GM21529 (cell line): ENCODE measurements around the gene NKAIN2.
"Not testable (repeated sequence)": the region's sequence is repeated elsewhere in the genome, so short reads cannot be mapped to it uniquely, and the experiment has no call there.

Experiments
- ATAC-seq: cut with Tn5 transposase; IDR thresholded peaks from one replicate; pipeline ENCODE4 v1.9.1; 2021; ENCODE audit not compliant: unreplicated experiment

Gene NKAIN2

DNA sequence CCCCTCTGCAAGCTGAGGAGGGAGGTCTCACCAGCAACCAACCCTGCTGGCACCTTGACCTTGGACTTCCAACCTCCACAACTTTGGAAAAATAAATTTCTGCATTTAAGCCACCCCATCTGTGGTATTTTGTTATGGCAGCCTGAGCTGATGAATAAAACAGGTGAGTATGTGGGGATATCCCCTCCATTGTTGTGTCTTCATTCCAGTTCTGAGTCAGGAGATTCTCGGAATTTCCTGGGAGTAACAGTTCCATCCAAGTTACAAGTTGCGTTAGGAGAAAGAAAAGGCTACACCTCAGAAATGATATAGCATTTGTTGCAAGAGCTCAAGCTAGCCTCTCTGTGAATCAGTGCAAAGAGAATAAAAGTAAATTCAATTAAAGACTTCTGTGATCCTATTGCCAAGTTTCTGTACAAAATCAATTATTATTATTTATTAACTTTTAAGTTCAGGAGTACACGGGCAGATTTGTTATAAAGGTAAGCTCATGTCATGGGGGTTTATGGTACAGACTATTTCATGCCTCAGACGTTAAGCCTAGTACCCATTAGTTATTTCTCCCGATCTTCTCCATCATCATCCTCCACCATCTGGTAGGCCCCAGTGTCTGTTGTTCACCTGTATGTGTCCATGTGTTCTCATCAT, 153.0 kb downstream of the NKAIN2 start:
- no peak for ATAC-seq

DNA sequence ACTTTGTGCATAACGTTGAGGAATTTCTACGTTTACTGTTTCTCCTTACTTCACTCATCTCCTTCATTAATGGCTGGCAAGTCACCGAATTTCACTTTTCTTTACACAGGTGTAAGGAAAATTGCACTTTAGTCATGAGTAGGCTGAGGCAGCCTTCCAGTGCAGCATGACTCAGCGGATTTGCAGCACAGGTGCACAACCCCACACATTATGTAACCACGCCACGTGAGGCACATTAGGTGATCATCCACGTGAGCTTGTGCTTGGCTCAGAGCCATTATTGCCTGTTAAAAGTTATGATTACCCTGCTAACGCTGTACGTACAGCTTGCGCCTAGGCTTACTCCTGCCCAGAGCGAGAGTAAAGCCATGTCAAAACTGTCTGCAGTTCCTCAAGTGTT, 158.8 kb downstream of the NKAIN2 start:
- no peak for ATAC-seq

DNA sequence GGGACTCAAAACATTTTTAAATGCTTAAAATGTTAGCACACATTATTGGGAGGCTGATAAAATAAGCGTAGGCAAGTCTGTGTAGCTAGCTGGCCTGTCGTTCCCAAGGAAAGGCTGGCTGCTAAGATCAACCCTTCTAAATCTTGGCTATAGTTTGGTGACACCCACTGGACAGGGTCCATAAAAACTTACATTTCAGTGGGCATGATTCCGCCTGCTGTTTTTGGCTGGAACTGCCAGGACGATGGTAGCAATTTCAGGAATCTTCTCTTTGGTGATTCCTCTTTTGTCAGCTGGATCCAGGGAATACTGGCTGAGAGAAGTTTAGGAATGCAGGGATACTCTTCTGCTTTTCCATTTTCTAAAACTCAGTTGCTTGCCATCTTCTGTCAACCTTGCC, 162.2 kb downstream of the NKAIN2 start:
- no peak for ATAC-seq

DNA sequence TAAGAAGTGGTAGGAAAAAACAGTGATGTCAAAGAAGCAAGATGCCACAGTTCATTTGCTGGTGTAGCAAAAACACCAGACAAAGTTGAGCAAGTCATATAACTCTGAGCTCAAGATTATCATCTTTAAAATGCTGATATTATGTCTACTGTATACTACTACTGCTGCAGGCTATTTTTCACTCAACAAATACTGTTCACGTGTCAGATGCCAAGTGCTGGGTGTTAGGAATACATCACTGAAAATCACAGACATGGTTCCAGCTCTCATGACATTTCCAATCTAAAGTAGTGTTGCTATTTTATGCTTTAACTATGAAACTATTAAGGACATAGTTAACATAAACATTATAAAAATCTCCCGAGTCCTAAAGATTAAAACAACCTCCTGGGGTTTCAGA, 163.0 kb downstream of the NKAIN2 start:
- no peak for ATAC-seq

DNA sequence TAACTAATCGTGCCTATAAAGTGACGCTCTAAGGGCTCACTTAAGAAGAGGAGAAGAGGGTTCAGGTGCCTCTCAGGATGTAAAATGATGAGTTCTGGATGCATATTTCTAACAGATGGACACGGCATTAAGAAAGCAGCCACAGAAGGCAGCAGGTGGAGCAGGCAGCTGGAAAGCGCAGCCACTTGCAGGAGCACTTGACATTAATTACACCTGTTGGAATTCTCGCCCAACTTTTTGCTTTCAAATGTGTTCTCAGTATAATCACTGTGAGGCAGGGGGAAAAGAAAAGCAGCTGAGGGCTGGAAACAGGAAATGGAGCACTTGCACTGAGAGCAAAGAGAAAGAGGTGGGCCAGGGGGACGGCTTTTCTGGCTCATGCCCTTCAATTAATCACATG, 164.2 kb downstream of the NKAIN2 start:
- ATAC-seq, result no peak

DNA sequence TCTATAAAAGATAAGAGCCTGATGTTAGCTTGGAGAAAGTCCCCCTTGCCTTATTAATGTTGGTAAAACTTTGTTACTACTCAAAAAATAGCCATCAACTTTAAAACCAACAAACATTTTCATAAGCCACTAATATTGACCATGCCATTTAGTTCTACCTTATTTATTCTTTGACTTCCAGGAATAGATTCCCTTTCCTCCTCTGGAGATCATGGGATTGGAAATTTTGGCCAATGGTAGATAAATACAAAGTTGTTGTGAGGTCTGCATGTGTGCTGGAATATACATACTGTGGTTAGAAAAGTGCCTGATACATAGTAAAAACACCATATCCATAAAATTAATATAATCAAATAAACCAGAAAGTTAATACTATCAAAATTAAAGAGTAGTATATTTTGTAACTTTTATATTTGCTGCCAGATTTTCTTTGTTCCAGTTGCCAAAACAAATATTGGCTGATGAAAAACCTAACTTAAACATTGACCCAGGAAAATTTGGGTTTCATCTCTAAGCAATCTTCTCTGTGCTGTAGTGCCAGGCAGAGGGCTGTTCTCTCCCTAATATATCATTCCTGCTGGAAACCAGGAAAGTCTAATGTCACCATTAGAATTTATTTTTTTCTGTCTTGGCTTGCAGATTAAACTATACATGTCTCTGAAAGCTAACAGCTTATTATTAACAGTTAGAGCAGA, 169.1 kb downstream of the NKAIN2 start:
- no peak for ATAC-seq

DNA sequence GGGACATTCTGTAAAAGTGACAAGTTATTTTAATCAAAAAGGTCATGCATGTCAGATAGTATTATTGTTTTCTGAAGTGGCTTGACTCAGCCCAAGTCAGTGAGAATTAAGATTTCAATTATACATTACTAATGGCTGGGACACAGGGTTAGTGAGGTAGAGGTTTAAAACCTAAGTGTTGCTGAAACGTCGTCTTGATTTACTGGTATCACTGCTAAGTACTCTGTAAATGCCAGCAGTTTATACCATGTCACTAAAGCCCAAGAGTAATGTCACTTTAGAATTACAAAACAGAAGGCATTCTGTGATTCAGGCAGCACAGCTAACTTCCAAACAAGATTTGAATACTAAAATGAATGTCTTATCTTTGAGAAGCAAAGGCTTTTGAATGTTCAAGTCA, 176.6 kb downstream of the NKAIN2 start:
- ATAC-seq, result no peak

DNA sequence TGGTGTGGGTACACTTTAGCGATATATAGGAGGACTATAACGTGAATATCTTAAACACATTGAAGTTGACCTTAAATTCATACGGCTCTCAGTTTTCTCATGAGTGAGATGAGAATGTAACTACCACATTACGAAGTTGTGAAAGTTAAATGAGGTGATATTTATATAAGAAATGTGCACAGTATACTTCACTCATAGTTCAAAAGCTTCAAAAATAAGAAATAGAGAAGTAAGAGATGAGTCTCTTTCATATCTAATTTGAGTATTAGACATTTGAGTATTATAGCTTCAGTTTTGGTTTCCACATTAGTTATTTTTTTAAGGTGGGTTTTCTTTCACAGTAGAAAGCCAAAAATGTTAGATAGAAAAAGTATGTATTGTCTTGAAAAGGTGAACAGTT, 183.3 kb downstream of the NKAIN2 start:
- no peak for ATAC-seq

DNA sequence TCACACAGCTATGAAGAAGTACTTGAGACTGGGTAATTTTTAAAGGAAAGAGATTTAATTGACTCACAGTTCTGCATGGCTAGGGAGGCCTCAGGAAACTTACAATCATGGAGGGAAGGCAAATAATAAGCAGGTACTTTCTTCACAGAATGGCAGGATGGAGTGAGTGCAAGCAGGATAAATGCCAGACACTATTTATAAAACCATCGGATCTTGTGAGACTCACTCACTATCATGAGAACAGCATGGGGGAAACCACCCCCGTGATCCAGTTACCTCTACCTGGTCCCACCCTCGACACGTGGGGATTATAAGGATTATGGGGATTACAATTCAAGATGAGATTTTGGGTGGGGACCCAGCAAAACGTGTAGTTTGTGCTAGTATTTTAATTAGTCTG, 186.3 kb downstream of the NKAIN2 start:
- ATAC-seq, result not testable (repeated sequence)

DNA sequence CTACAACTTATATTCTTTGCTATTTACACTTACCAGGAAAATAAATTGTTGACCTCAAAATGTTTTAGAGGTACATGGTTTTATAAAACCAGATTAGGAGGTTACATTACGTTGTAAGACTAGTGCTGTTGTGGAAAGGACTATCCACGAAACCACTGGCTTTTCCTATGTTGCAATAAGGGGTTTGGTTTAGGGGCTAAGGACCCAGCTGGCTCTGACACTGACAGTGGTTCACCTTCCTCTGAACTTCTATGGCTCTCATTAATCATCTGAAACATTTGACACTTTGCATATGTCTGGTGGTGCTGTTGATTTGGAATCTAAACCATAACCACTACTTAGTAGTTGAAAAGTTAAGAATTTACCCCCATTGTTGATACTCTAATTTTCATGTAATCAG, 186.7 kb downstream of the NKAIN2 start:
- no peak for ATAC-seq

DNA sequence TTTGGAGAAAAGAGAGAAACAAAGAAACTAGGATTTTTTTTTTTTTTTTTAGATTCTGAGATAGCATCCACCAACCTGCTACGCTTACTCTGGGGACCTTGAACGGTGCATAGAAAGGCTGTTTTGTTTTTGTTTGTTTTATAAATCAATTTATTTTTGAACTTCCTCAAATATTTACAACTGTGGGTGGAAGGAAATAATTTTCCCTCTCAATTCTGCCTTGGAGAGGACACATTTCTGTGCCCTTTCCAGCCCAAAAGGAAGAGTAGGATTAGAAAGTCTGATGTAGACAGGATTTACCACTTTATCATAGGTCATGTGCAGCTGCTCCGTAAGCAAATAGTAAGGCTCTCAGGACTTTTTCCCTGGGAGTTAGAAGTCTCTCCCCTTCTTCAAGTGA, 190.5 kb downstream of the NKAIN2 start:
- ATAC-seq, result no peak

DNA sequence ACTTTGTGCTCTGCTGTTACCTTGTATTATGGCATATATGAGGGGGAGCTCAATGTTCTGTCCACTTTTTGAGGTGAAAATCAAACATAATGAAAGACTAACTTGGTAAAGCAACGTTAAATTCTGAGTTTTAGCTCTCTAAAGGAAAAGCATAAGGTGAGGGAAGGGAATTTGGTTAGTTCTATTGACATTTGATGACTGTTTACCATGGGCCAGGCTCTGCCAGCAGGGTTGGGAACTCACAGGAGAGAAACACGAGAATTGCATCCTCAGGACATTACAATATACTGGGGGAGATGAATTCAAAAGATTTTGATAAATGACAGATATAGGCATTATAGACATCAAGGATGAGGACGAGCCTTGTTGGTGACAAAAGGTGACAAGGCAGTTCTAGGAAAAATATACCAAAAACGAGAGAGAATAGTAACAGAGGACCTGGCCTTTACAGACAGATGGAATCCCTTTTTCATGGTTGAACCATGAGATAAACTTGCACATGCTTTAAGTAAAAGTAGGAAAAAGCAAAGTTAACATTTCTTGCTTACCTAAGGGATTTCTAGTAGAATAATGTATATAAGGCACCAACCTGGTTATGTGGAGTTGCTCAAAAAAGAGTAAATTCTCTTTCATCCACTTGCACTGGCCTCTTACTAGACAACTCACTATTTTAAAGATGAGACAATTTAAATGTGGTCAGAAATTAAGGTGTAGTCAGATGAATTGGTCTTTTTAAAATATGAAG, 191.4 kb downstream of the NKAIN2 start:
- no peak for ATAC-seq

DNA sequence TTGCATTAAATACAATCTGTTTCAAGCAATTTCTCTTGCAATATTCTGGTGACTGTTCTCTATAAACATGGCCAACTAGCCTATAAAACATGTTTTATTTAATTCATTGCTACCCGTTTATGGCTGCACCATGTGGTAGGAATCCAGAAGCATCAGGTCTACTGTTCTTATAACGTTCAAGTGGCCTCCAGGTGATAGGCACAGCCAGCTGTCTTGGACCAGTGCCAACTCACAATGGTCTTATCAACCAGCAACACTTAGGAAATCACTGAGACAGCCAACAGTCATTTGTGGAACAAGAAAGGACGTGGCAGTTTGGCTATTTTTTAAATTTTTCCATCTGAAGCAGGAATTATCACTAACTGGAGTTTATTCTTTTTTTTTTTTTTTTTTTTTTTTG, 193.6 kb downstream of the NKAIN2 start:
- no peak for ATAC-seq

DNA sequence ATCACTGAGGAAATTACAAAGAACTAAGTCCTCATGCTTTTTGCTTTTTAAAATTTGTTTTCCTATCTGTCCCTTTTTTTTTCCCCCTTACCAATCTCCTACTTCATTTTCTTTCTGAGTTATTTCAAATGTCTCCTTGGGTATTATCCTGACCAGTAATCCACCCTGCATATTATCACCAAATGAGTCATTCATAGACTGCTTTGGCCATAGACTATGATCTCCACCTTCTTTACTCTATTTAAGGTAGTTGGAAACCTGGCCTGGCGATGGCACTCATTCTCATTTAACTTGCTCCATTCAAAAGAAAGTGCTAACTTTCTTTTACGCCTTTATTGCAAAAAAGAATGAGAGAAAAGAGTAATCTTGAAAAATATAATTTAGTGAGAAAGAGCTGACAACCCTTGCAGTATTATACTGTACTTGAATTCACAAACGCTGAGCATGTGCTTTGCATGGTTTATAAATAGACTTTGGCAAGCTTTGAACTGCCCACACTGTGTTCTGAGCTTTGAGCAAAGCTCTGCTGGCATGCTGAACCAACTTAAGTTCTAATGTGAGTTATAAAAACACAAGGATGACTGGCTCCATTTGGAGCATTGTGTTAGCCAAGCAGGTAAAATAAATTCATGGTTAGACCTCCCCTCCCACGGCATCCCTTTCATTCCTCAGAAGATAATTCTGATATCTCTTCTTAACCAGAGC, 198.9 kb downstream of the NKAIN2 start:
- ATAC-seq, result no peak

DNA sequence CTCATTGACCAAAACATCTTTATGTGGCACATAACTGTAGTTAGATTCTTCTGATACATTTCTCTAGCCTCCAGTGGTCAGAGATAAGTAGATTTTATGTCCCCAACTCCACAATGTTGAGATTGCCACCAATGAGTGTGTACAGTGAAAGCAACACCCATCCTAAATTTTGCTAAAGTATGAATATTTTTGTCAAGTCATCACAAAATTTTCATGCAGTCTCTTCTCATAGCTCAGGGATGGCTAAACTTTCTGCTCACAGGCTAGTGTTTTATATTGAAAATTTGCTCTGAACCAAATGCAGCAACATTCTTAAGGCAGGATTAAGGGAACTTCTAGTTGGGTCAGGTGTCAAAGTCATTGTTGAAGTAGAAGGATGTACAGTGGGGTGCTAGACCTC, 203.6 kb downstream of the NKAIN2 start:
- ATAC-seq, result no peak

DNA sequence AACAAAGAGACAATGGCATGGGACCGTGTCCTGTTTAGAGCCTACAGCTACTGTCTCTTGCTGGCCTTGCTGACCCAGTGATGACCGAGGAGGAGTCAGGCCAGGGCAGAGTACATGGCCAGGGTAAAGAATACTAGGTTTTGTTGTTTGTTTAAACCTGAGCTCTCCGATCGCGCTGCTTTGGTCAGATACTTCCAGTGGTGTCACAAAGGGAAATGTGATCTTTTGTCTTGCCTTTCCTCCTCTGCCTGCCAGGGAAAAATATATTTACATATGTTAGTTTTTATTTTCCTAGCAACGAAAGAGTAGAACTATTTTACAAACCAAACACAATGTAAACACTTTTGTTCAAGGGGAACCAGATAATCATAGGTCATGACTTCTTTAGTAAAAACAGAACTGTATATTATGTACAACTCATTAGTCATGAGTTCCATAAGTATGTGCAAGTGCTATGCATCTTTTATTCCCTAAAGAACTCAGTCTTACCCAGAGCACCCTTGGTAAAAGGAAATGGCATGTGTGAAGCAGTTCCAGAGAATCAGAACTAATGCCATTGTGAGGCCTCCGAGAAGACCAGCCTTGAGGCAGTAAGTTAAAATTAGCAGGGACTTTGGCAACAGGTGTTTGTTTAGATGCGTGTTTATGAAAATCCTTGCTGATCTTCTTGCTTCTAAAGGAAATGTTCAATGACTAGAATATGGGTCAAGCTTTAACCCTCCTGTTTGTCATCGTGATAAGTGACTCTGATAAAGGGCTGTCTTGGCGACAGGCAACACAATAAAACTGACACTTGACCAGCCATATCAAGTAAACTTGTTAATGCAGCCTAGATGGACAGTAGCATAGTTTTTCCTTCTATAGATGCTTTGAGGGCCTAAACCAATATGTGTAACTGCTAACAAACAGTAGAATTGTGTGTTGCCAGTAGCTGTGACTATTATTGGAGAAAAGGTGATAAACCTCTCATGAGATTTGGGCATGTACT, 204.6 kb downstream of the NKAIN2 start:
- no peak for ATAC-seq

DNA sequence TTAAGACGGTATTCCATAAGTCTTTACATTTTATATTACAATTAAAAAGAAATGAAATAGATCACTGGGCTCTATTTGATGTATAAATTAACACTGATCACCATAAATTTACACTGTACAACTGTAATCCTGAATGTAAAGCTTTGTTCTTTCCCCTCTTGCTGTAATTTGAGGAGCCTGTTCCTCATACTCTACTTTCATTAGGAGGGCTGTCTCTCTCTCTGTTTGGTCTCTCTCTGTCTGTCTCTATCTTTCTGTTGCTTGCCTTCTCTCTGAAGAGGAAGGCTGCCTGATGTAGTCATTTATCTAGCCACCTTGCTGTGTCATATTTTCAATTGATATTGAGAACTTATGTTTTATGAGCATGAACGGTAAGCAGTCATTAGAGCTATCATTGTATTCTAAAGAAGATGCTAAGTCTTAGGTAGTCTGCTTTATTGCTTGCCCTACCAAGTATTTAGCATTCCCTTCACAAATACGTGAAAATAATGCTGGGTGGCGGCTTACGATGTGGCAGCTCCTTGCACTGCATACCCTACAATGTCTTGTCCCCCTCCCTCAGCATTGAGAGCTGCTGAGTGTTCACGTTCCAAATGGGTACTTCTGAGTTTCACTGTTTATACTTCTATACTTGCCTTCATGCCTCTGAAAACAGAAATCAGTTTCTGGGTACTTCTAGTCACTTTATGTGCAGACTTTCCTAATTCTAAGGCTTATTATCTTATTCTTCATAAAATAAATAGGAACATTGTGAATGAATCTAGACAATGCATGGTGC, 205.5 kb downstream of the NKAIN2 start:
- ATAC-seq, result no peak

DNA sequence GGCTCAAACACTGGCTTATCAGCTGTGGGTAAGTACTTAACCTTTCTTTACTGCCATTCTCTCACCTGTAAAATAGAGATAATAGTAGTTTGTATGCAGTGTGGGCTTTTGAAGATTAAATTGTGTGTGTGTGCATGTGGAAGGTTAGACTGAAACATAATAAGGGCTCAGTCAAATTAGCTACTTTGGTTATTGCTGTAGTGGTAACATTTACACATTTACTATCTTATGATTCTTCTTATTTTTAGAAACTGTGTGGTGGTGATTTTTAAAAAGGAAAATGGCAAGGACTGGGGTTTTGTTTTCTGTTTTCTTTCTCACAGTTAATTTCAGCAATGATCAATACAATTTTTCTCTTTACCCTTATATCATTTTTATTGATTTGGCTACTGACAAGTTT, 206.9 kb downstream of the NKAIN2 start:
- no peak for ATAC-seq

DNA sequence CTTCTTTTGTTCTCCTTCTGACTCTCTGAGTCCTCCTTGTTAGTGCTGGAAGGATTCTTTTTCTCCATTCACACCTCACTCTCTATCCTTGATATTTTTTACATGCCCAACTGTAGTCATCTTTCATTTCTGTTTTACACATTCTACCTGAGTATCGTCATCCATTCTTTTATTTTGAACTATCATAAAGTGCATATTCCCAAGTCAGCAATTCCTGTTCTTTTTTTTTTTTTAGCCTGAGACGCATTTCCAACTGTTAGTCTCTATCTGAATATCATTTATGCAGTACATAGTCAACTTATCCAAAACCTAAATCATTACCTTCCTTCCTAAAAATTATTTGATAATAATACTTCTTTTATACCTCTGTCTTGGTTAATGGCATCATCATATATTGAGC, 207.5 kb downstream of the NKAIN2 start:
- no peak for ATAC-seq

DNA sequence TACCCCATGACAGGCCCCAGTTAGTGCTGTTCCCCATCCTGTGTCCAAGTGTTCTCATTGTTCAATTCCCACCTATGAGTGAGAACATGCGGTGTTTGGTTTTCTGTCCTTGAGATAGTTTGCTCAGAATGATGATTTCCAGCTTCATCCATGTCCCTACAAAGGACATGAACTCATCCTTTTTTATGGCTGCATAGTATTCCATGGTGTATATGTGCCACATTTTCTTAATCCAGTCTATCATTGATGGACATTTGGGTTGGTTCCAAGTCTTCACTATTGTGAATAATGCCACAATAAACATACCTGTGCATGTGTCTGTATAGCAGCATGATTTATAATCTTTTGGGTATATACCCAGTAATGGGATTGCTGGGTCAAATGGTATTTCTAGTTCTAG, 218.4 kb downstream of the NKAIN2 start:
- ATAC-seq, result not testable (repeated sequence)
